Skin epidermis (tissue), 12 donors: Measurements from ENCODE around the gene ZACN.

Experiments
- H3K27ac ChIP-seq, 21 experiments: fragments of 200-600 bp; sonication (generic) in 11 of 21; one replicate each; pipeline ENCODE4 v1.5.0; 2020; ENCODE audit warnings: mild to moderate bottlenecking in 3 of 21, inconsistent platforms in 2 of 21, moderate library complexity in 2 of 21
- H3K4me3 ChIP-seq, 7 experiments: fragments of 200-600 bp; sonication (generic) in 2 of 7; one replicate each; pipeline ENCODE4 v1.5.0; 2020; ENCODE audit warnings: inconsistent platforms in 2 of 7, mild to moderate bottlenecking in 2 of 7, moderate library complexity in 1 of 7

Gene ZACN

DNA sequence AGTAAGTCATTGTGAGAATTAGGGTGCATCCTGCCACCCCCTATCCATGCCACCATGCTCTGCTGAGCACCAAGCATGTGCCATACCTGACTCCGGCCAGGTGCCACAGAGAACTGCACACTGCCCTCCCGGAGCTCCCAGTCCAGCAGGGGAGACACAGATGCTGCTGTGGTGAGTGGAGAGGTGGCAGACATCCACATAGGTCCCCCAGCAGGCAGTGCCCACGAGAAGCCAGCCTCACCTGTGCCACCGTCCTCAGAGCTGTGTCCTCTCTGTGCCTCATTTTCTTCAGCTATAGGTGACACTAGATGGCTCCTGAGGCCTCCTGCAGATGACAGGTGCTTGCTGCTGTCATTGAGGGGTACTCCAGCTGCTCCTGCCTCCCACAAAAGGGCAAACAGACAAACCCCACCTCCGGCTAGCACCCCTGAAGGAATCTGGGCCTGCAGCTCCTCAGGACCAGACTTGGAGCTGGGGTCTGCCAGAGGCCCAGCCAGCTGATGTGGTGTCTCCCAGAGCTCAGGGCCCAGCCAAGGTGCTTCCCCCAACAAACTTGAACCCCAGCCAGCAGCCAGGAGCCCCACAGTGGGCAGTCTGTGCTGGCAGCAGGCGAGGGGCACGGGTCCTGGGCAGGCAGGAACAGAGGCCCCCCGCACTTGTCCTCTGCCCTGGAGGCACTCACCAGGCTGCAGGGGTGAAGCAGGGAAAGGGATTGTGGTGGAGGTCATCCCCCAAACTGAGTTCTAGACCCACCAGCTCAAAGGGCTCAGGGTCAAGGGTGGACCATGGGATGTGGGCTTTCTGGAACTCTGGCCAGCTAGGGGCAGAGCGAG is 45.0 kb downstream of the ZACN start:
- Histone ChIP-seq H3K27ac (no peak overlapping the region), H3K4me3 (no peak overlapping the region)

DNA sequence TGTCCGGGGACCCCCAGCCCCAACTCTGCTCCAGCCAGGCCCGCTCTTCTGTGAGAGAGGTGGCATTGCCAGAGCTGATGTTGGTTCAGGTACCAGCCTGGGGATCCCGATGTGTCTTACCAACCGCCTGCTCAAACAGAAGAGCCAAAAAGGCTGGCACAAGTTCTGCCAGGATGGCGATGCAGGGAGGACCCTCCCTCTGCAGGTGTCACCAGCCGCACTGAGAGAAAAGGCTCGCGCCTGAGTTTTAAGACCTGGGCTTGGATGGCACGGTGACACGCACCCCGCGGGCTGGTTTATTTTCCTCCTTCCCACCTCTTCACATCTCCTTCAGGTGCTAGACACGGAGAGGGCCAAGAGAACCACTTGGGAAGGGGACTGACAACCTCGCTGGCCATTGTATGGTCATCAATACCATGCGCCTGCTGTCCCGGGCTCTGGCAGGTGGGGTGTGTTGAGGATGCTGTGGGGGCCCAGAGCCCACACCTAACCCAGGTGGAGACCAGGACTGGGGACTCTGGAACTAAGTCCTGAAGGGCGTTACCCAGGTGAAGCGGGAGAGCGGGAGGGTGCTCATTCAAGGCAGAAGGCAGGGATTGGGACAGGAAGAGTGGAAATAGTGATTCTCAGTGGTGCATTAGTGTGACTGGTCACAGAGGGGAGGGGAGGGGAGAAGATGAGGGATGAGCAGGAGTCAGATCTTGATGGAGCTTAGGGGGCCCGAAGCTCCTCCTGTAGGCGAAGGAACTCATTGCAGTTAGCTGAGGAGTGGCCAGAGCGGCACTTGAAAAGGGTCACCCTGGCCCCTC is 45.8 kb downstream of the ZACN start:
- no peak overlapping the region for H3K4me3 ChIP-seq
- H3K27ac ChIP-seq: no peak overlapping the region

DNA sequence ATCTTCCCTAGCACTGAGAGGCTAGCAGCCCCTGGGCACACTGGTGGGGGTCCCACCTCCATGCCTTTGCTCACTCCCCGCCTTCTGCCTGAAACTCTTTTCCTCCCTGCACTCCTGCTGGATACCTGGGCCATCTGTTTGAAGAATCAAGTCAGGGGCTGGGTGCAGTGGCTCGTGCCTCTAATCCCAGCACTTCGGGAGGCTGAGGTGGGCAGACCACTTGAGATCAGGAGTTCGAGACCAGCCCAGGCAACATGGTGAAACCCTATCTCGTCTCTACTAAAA is 46.4 kb downstream of the ZACN start:
- Histone ChIP-seq H3K4me3 (no peak overlapping the region), H3K27ac (no peak overlapping the region)

DNA sequence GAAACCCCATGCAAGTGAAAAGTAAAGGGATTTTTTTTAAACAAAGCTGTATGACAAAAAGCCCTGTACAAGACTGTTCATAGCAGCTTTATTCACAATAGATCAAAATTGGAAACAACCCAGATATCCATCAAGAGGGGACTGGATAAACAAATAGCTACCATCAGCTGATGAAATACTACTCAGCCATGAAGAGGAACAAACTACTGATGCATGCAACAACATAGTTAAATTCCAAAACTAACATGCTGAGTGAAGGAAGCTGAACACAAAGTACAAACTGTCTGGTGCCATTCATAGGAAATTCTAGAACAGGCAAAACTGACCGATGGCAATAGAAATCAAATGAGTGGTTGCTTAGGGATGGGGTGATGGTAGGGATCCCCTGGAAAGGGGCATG is 46.9 kb downstream of the ZACN start:
- no peak overlapping the region for H3K27ac ChIP-seq
- no peak overlapping the region for H3K4me3 ChIP-seq

- Histone ChIP-seq H3K4me3 (no peak overlapping the region), H3K27ac (no peak overlapping the region)
These were observed 51.5 kb downstream of the ZACN start for GRCh38 chr17:76130473-76130872.

- no peak overlapping the region for H3K27ac ChIP-seq
- no peak overlapping the region for H3K4me3 ChIP-seq
These were observed 52.2 kb downstream of the ZACN start for GRCh38 chr17:76131051-76131691.

DNA sequence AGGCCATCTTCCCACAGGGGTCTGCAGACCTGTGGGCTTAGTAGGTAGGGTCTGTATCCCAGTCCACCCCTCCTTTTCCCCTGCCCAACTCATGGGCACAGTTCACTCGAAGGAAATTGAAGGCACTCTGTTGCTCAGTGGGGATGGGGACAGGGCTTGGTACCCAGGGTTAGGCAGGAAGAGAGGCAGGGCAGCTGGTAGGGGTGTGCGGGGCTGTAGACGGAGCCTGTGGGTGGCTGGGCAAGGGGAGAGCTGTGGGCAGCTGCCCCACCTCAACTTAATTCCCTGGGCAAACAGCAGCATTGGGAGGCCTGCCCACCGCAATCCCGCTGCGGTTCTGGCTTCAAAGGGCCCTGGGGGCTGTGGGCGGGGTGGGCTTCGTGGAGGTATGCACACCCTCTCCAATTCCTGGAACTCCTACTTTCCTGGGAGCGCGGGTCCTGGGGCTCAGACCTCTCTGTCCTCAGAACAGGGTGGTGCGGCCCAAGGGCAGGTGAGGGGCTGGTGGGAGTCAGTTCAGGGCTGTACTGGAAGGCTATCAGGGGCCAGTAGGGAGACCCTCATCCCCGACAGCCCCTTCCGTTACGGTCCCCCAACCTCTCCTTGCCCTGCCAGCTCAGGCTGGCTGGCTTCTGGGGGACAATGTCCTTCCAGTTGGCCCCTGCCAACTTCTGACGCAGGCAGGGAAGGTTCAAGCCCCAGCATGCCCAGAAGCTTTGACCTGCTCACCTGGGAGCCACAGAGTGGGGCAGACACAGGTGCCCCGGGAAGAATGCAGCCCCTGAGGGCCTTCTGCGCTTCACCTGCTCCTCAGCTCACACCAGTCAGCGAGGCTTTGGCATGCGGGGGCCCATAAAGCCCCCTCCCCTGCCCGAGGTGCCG is 53.0 kb downstream of the ZACN start:
- Histone ChIP-seq H3K27ac (no peak overlapping the region), H3K4me3 (no peak overlapping the region)
